GM12872 (cell line): Measurements from ENCODE around the gene CCL27.
A peak's percentile ranks its signal among the peaks of the same experiment; 100 is the strongest.

ENCODE experiments used
- TF ChIP-seq, protein P1 (sequence below): IDR thresholded peaks from 3 replicates; pipeline ENCODE4 v1.5.1; 2011; ENCODE audit warnings: low read depth, mild to moderate bottlenecking, low read length, moderate library complexity; ENCODE audit not compliant: insufficient read depth

CCL27 gene, protein sequence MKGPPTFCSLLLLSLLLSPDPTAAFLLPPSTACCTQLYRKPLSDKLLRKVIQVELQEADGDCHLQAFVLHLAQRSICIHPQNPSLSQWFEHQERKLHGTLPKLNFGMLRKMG

DNA sequence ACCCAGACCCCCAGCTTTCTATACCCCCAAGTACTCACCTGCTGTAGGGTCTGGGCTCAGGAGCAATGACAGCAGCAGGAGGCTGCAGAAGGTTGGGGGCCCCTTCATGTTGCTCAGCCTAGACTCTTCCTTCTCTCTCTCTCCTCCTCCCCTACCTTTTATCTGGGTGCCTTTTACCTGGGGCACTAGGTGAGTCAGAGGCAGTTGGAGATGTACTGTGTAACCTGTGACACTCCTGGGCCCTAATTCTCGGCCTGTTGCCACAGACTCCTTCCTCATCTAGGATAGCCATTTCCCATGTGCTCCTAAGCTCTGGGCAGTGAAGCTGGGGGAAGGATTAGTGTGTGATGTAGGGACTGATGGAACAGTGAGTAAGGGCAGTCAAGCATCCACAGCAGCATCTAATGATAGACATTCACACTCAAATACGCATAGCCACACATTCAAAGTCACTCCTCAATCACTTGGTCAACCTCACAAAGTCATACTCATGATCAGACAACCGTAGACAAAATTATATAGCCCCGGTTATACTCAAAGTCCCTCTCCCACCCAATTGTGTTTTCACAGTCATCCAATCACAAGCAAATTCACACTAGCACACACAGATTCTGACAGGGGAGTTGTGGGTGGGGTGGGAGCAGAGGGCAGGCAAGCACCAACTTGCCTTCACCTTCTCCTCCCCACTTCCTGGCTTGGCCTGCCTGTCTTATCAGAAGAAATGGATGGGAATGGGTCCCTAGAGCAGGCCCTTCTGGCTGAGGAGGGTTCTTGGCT, at the start of gene CCL27:
Gene CCL27 (minus strand): TSS at position 132 of the 777 bp plus-strand sequence. CDS start 24 bp downstream, at position 108.
- TF ChIP-seq, protein P1, sequence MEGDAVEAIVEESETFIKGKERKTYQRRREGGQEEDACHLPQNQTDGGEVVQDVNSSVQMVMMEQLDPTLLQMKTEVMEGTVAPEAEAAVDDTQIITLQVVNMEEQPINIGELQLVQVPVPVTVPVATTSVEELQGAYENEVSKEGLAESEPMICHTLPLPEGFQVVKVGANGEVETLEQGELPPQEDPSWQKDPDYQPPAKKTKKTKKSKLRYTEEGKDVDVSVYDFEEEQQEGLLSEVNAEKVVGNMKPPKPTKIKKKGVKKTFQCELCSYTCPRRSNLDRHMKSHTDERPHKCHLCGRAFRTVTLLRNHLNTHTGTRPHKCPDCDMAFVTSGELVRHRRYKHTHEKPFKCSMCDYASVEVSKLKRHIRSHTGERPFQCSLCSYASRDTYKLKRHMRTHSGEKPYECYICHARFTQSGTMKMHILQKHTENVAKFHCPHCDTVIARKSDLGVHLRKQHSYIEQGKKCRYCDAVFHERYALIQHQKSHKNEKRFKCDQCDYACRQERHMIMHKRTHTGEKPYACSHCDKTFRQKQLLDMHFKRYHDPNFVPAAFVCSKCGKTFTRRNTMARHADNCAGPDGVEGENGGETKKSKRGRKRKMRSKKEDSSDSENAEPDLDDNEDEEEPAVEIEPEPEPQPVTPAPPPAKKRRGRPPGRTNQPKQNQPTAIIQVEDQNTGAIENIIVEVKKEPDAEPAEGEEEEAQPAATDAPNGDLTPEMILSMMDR: no peak

DNA sequence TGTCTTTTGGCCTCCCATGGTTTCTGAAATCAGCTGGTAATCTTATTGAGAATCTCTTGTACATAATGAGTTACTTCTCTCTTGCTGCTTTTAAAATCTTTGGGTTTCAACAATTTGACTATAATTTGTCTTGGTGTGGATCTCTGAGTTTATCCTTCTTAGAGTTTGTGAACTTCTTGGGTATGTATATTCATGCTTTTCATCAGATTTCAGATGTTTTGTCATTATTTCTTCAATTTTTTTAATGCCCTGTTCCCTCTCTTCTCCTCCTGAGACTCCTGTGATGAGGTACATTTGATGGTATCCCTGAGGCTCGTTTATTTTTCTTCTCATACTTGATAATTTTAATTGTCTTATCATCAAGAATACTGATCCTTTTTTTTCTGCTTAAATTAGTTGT, 49.7 kb upstream of the CCL27 start:
- TF ChIP-seq, protein P1: no peak

DNA sequence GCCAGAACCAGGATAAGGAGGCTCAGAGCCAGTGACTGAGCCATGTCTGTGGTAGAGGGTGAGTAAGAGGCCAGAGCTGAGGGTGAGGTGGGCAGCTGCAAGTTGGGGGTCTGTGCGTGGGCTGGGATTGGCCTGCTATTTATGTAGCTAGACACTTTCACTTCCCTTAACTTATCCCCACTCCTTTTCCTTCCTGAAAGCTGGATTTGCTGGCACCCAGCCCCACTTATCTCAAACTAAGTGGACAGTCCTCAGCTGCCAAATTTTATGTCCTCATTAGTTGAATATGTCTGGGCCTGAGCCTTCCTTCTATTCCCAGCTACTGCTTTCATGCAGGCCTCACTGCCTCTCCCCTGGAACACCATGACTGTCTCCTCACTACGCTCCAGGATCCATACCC, 47.6 kb upstream of the CCL27 start, which contains the start of gene CCL21:
Gene CCL21 (minus strand): TSS at position 114 of the 400 bp plus-strand sequence. CDS start 70 bp downstream, at position 44.
- TF ChIP-seq, protein P1: no peak

DNA sequence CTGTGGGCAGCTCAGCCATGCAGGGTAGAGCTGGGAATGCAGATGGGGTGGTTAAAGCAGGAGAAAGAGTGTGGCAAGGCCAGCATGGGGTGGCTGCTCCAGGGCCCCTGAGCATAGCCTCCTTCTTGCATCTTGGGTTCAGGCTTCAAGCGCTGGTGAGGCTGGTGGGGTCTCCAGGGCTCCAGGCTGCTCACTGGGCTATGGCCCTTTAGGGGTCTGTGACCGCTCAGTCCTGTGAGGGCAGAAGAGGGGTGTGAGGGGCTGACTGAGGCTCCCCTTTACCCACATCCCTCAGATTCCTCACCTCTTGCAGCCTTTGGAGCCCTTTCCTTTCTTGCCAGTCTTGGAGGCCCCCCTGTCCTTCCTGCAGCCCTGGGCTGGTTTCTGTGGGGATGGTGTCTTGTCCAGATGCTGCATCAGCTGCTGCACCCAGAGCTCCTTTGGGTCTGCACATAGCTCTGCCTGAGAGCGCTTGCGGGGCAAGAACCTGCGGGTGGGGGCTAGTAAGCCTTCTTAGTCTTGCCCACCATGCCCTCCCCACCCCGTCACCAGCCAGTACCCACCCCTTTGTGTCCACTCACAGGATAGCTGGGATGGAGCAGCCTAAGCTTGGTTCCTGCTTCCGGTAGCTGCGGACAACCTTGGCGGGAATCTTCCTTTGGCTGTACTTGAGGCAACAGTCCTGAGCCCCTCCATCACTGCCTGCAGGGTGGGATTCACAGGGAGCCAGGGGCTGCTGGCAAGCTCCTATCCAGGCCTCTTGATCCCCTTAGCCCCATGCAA, 46.9 kb upstream of the CCL27 start:
- TF ChIP-seq, protein P1: no peak

DNA sequence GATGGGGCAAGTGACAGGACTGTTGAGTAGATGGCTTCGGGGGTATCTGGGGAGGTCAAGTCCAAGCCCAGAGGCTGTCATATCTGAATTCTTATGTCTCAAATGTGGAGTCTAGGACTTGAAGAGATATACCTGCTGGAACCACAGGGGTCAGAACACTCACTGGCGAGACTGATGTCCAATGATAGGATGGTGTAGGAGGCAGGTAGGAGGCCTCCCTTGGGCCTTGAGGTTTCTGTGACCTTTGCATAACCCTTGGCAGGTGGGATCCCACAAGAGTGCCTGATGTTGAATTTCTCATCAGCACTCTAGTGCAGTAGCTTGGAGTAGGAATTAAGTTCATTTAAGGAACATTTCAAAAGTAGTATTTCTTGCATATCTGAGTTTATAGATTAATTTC, 44.7 kb upstream of the CCL27 start:
- TF ChIP-seq, protein P1: no peak

DNA sequence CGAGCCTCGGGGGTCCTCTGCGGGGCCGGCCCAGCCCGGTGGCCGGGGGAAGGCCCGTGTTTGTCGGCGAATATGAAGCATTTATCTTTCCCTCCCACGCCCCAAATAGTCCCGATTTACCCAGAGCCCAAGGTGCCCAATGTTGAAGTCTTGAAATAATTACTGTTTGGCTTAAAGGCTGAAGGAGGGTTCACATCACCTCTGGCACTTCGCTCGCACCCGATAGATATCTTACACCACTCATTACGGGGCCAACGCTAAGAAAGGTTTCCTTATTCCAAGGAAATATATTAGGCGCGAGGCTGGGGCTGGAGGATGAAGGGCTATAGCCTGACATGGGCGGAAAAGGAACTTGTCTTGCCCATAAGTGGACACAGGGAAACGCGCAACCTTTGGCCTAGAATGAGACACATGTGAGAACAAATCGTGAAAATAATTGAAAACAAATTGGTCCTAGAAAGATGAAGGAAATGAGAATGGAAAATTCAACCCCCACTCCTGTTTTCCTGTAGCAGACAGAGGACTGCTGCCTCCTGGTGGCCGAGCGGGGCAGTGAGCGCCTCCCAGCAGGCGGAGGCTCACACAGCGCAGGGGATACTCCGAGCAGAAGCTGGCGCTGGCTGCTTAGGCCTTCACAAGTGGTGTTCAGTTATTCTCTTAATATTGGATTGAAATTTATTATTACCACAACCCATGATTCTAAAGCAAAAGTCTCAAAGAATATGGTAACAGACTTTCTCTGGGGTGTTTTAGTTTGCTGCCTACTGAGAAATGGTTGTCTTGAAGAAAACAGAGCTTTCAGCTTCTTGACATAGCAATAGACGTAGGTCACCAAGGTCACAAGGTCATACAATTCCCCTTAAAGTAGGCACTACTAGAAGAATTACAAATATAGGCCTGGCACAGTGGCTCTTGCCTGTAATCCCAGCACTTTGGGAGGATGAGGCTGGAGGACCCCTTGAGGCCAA, 39.6 kb upstream of the CCL27 start:
- TF ChIP-seq, protein P1: peak; percentile 98
